HG02642 (cell line): ENCODE results near the gene MIOS.

ENCODE experiments used
- ATAC-seq: cut with Tn5 transposase; IDR thresholded peaks from one replicate; pipeline ENCODE4 v1.9.1; 2021; ENCODE audit warnings: mild to moderate bottlenecking; ENCODE audit not compliant: unreplicated experiment, poor library complexity

The MIOS gene

DNA sequence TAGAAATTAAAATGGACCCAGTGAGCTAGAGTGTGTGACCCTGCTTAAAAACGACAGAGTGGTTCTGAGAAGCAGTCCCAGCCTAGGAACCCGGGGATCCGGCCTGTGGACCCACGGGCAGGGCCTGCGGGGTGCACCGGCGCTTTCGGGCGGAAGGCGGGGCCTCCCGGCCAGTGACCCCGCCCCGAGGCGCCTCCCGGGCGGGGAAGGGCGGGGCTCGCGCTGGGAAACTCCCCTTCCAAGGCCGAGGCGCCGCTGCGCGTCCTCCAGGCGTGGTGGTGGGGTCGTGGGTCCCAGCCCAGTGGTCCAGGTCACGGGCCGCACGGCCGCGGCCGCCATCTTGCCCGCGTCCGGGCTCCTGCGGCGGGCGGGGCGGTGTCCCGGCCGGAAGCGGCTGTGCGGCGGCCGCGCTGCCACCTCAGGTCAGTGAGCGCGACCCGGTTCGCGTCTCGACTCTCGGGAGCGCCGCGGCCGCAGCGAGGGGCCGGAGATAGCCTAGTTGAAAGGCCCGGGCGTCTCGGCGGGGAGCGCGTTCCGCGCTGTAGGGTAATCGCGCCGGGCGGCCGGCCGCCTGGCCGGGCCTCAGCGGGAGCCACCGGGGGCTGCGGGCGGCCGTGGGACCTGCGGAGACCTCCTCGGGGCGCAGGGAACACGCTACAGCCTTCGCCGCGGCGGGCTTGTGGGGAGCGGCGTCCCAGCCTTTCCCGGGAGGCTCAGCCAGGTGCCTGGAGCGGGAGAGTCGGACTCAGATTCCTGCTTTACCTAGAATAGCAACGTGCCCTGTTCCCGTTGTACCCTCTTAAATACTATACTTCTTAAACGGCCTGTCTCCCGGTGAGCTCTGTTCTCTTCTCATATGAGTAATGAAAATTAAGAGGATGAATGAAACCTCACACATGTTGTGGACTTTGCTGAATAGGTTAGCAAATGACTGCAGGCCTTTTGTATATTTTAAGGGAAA lies at the start of gene MIOS:
MIOS (plus strand) TSS at position 234 of the 961 bp plus-strand sequence. CDS start 5,592 bp downstream, outside the sequence.
- ATAC-seq = peak; percentile 83

GRCh38 chr7:7517754-7518153 lies 48.9 kb upstream of the MIOS start:
- ATAC-seq = no peak

- no peak for ATAC-seq
These were observed 47.6 kb upstream of the MIOS start for GRCh38 chr7:7519056-7519455.

DNA sequence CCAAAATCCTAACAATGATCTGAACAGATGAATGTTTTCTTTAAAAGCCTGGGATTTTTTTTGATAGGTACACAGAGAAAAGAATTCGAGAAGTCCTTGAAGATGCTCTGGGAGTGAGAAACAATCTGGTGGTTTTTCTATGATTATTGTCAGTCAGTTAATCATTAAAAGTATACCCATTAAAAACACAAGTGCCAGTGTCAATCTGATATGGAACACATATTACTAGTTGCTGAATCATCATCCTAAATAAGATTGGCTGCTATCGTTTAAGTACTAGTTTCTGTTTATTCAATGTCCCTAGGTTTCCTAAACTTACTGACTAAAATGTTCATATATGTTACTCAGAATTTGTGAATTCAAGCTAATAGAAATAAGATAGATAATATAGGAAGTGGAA lies 47.2 kb upstream of the MIOS start:
- ATAC-seq = no peak

DNA sequence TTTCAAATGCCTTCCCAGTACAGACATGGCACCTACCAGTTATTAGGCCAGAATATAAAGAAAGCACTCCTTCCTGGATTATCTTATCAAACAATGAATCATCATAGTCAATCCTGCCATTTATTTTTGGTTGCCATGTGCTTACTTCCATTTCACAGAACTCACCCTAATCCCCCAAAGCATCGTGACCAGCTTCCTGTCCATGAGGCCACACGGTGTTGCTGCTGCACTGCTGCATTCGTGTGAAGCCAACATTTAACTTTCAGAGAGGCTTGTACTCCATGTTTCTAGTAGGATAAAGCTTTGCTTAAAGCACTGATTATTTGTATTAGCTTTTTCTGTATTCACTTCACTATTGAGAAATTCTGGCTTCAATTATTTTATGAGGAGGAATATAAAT lies 45.4 kb upstream of the MIOS start:
- ATAC-seq = no peak

DNA sequence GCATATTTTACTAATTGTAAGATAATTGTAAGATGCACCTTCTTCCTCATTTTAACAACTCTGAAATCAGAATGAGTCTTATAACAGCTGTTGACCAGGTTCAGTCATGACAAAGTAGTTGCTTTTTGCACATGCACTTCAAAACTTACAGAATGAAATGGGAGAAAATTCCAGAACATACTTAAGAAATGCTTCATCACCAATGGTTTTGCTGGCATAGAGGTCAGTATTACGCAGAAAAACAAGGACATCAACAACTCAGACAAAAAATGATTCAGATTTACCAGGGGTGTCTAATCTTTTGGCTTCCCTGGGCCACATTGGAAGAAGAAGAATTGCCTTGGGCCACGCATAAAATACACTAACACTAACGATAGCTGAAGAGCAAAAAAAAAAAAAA lies 44.3 kb upstream of the MIOS start:
- ATAC-seq = no peak

GRCh38 chr7:7524121-7524520 lies 42.6 kb upstream of the MIOS start:
- no peak for ATAC-seq

DNA sequence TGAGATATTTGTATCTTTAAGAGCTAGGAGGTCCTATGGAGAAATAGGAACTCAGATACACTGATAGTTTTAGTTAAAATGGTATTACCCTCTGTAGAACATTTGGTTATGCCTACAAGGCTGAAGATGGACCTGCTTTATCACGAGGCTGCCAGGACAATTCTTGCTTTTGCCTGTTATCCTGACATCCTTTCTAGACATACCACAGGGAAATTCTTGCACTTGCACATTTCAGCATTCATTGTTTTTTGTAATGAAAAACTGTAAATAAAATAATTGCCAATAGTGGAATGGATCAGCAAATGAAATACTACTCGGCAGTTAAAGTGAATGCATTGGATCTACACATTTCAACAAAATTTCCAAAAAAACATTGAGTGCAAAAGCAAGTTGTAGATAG lies 40.7 kb upstream of the MIOS start:
- no peak for ATAC-seq

DNA sequence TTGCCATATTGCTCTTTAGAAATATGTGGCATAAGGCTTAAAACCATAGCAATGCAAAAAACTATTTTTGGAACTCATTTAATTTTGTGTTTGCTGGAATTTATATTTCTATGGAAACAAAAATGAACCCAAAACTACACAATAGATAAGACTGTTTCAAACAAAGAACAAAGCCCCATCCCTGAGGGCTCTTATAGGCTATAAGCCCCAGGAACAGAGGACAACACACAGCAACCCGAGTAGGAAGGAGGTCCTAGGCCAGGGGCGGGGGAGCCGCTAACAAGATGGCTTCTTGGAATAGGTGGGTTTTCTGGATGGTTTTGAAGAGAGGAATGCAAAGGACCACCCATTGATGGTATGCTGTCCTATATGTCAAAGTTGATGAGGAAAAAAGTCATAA lies 39.6 kb upstream of the MIOS start:
- ATAC-seq = no peak

DNA sequence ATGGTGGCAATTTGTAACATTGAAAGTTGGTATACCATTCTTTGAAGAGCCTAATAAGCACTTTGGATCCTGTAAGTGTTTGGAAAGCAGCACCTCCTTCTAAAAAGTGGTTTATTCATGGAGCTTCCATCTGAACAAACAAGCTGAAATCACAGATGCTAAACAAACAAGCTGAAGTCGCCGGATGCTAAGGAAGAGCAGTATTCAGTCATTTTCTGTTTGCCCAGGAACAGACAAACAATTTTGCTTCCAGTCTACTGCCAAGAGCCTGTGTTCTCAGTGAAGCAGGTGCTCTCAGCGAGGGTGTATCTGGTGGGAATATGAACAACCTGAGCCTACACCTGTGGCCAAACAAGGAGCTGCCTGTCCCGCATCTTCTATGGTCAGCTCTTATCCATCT lies 37.4 kb upstream of the MIOS start:
- no peak for ATAC-seq

- no peak for ATAC-seq
These were observed 32.8 kb upstream of the MIOS start for GRCh38 chr7:7533831-7534430.

GRCh38 chr7:7535691-7536090 lies 31.0 kb upstream of the MIOS start, which contains the start of gene COL28A1:
Gene COL28A1 (minus strand): TSS chr7:7535873. CDS start chr7:7532875, 2,998 bp downstream.
- ATAC-seq = no peak

GRCh38 chr7:7536396-7537019 lies 30.2 kb upstream of the MIOS start:
- no peak for ATAC-seq

DNA sequence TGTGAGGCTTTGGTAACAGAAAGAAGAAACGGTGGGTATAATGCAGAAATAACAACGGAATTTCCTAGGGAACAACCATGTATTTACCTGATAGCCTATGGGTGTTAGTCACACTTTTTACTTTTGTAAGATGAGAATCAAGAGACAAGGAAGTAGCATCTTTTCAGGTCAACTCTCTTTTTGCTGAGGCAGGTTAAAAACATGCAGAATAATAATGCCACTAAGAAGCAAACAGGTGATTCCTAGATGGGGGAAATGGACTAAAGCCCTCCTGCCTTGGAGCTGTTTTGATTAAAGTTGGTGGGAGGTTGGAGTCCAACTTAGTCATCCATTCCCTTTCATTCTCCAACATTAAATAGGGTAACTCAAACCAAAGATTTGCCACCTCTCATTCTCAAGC lies 29.0 kb upstream of the MIOS start:
- no peak for ATAC-seq

- no peak for ATAC-seq
These were observed 27.5 kb upstream of the MIOS start for GRCh38 chr7:7539152-7539551.

GRCh38 chr7:7539711-7540110 lies 27.0 kb upstream of the MIOS start:
- no peak for ATAC-seq

DNA sequence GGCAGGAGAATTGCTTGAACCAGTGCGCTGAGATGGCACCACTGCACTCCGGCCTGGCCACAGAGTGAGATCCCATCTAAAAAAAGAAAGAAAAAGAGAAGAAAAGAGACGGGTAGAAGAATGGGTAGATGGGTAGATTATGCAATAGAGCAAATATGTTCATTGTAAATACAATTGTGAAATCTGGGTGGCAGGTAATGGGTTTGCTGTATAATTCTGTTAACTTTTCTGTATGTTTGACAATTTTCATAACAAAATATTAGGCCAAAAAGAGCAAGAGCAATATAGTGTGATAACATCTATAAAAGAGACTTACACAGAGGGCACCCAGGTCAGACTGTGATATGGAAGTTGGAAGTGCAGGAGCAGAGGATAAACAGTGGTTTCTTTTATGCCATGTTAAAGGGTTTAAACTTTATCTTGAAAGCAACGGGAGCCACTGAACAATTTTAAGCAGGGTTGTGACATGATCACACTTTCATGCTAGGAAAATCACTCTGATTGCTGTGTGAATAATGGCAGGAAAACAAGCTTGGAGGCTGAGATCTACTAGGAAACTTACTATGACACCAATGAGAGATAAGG lies 24.3 kb upstream of the MIOS start:
- ATAC-seq = no peak

DNA sequence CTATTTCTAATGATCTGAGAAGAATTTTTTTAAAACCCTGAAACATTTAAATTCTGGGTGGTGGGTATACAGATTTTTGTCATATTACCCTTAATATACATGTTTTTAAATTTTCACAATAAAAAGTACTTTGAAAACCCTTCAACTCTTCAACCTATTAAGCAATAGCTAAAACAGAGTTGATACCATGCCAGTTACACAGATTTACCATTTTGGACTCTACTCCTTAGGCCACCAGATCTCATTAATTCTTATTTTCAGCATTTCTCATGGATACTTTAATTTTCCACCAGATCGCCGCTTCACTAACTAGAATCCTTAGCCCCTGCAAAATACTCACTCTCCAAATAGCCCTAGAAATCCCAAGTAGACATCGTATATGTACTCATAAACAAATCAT lies 18.3 kb upstream of the MIOS start:
- ATAC-seq = no peak

- no peak for ATAC-seq
These were observed 16.0 kb upstream of the MIOS start for GRCh38 chr7:7550663-7551062.

- no peak for ATAC-seq
These were observed 14.5 kb upstream of the MIOS start for GRCh38 chr7:7552199-7552598.

DNA sequence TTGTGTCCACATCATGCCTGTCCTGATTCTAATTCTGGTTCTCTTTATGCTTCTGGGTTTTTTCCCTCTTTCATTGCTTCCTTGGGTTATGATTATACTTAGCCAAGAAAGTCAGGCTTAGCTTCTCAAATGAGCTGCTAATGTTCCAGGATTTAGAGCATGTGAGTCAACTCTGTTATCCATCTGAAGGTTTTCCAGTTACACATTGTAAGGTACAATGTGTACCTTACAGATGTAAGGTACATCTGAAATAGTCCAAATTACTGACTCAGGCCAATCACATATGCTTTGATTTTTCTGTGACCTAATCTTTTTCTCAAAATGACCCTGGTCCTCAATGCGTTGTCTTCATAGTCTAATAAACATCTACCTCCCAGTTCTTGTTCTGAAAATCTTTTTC lies 13.3 kb upstream of the MIOS start:
- ATAC-seq = no peak
